H1 (cell line): ENCODE data around the gene C2orf81. TPM values are rescaled to one million over a fixed set of nuclear protein-coding genes. Genes with fewer than 3 reads are reported as not detected.

Experiments used
- CTCF ChIA-PET: fragments of 300-600 bp; sonication (Branson Sonifier 250); formaldehyde crosslinking; loops from one replicate; lab custom pipeline; 2021; ENCODE audit not compliant: partially characterized antibody; lab: Charles Lee
- POLR2A ChIA-PET: fragments of 300-600 bp; sonication (Branson Sonifier 250); formaldehyde crosslinking; loops from one replicate; lab custom pipeline; 2021; ENCODE audit warnings: inconsistent platforms; ENCODE audit not compliant: partially characterized antibody; lab: Charles Lee
- DNase-seq, 2 experiments: peaks; one replicate each; pipeline versions ENCODE4 v3.0.0 to v3.0.0-alpha.2; 2010 to 2022; ENCODE audit warnings: low spot score in 2 of 2, low read depth in 1 of 2, mixed read lengths in 1 of 2
- FAIRE-seq: peaks from 2 replicates; lab custom pipeline; 2011; peaks lifted over from hg19 to GRCh38; lab: Jason Lieb, UNC
- H2AFZ ChIP-seq: 2 replicates; pipeline ENCODE4 v1.8.1; 2012; ENCODE audit warnings: low read length, inconsistent platforms
- H2AK5ac ChIP-seq: 2 replicates; pipeline ENCODE4 v1.6.1; 2013; ENCODE audit warnings: low read depth, low read length
- H2BK120ac ChIP-seq: replicated peaks from 2 replicates; pipeline ENCODE3; 2013; ENCODE audit warnings: low read depth, low read length, inconsistent platforms
- H2BK12ac ChIP-seq: 2 replicates; pipeline ENCODE4 v1.6.1; 2013; ENCODE audit warnings: low read depth, low read length
- H2BK15ac ChIP-seq: 2 replicates; pipeline ENCODE4 v1.6.1; 2013; ENCODE audit warnings: low read length
- H2BK20ac ChIP-seq: 2 replicates; pipeline ENCODE4 v1.6.1; 2013; ENCODE audit warnings: low read length
- H2BK5ac ChIP-seq: 2 replicates; pipeline ENCODE4 v1.6.1; 2013; ENCODE audit warnings: low read depth, low read length
- H3K14ac ChIP-seq: 2 replicates; pipeline ENCODE4 v1.6.1; 2013; ENCODE audit warnings: inconsistent platforms; ENCODE audit not compliant: insufficient read length
- H3K18ac ChIP-seq: 2 replicates; pipeline ENCODE4 v1.6.1; 2013; ENCODE audit warnings: low read length; ENCODE audit errors: extremely low read depth
- H3K23ac ChIP-seq: 2 replicates; pipeline ENCODE4 v1.6.1; 2013; ENCODE audit warnings: inconsistent platforms; ENCODE audit not compliant: insufficient read length
- H3K23me2 ChIP-seq: 2 replicates; pipeline ENCODE4 v1.6.1; 2013; ENCODE audit warnings: low read depth, low read length
- H3K27ac ChIP-seq: 2 replicates; pipeline ENCODE4 v1.6.1; 2011; ENCODE audit warnings: low read depth, low read length, inconsistent platforms
- H3K27me3 ChIP-seq, 4 experiments: replicated peaks in 1 of 4; 1 replicate in 1 of 4; 2 replicates in 3 of 4; pipeline versions ENCODE4 v1.6.1 to v1.8.1; 2011 to 2013; ENCODE audit warnings: low read length in 3 of 4, mild to moderate bottlenecking in 3 of 4, inconsistent platforms in 2 of 4, mixed read lengths in 2 of 4, moderate library complexity in 1 of 4; ENCODE audit not compliant: control insufficient read depth in 3 of 4, insufficient read depth in 3 of 4; ENCODE audit errors: extremely low read depth in 1 of 4
- H3K36me3 ChIP-seq, 4 experiments: 2 replicates each; pipeline versions ENCODE4 v1.6.1 to v1.8.1; 2011 to 2013; ENCODE audit warnings: mild to moderate bottlenecking in 4 of 4, low read length in 3 of 4, moderate library complexity in 2 of 4, control low read depth in 1 of 4, inconsistent platforms in 1 of 4; ENCODE audit not compliant: insufficient read depth in 4 of 4, control insufficient read depth in 2 of 4
- H3K4ac ChIP-seq: replicated peaks from 2 replicates; pipeline ENCODE3; 2013; ENCODE audit warnings: low read length, low read depth, mixed read lengths, inconsistent platforms; ENCODE audit not compliant: insufficient read length
- H3K4me1 ChIP-seq, 4 experiments: replicated peaks in 1 of 4; 1 replicate in 1 of 4; 2 replicates in 3 of 4; pipeline versions ENCODE4 v1.6.1 to v1.8.1; 2011 to 2013; ENCODE audit warnings: low read length in 3 of 4, inconsistent platforms in 2 of 4, mixed read lengths in 1 of 4; ENCODE audit not compliant: insufficient read depth in 4 of 4, control insufficient read depth in 3 of 4
- H3K4me2 ChIP-seq, 2 experiments: 2 replicates each; pipeline versions ENCODE4 v1.6.1 to v1.8.1; 2011 to 2013; ENCODE audit warnings: low read depth in 2 of 2, low read length in 2 of 2, control low read depth in 1 of 2, inconsistent platforms in 1 of 2, mild to moderate bottlenecking in 1 of 2; ENCODE audit not compliant: insufficient read depth in 1 of 2
- H3K4me3 ChIP-seq, 4 experiments: fragments of 200-600, 300-600 bp in 1 of 4; sonication (generic), shearing (Covaris generic), sonication (Bioruptor Twin) in 1 of 4; 2 replicates each; pipeline versions ENCODE4 v1.5.1 to v1.8.1; 2011 to 2016; ENCODE audit warnings: low read length in 4 of 4, low read depth in 3 of 4, control low read depth in 2 of 4, inconsistent platforms in 2 of 4, mild to moderate bottlenecking in 2 of 4, mixed read lengths in 1 of 4, moderate library complexity in 1 of 4; ENCODE audit not compliant: insufficient read depth in 2 of 4; ENCODE audit errors: extremely low read depth in 1 of 4
- H3K56ac ChIP-seq: replicated peaks from 2 replicates; pipeline ENCODE3; 2013; ENCODE audit warnings: low read depth, mild to moderate bottlenecking, mixed read lengths, low read length, inconsistent platforms; ENCODE audit not compliant: insufficient read length
- H3K79me1 ChIP-seq: 2 replicates; pipeline ENCODE4 v1.6.1; 2013; ENCODE audit warnings: low read depth, low read length, control low read depth
- H3K79me2 ChIP-seq, 2 experiments: 2 replicates each; pipeline versions ENCODE4 v1.6.1 to v1.8.1; 2012 to 2013; ENCODE audit warnings: low read length in 2 of 2, mild to moderate bottlenecking in 2 of 2, inconsistent platforms in 1 of 2; ENCODE audit not compliant: insufficient read depth in 2 of 2, control insufficient read depth in 1 of 2
- H3K9ac ChIP-seq, 4 experiments: replicated peaks in 1 of 4; 1 replicate in 1 of 4; 2 replicates in 3 of 4; pipeline versions ENCODE4 v1.6.1 to v1.8.1; 2011 to 2013; ENCODE audit warnings: low read depth in 3 of 4, low read length in 3 of 4, control low read depth in 2 of 4, mild to moderate bottlenecking in 2 of 4, moderate library complexity in 2 of 4, inconsistent platforms in 1 of 4; ENCODE audit errors: extremely low read depth in 1 of 4
- H3K9me3 ChIP-seq, 2 experiments: 2 replicates each; pipeline versions ENCODE4 v1.6.1 to v1.8.1; 2012 to 2013; ENCODE audit warnings: mild to moderate bottlenecking in 2 of 2, moderate library complexity in 2 of 2, control low read depth in 1 of 2, inconsistent platforms in 1 of 2, low read depth in 1 of 2, low read length in 1 of 2, mixed read lengths in 1 of 2; ENCODE audit not compliant: insufficient read depth in 2 of 2
- H4K20me1 ChIP-seq, 2 experiments: replicated peaks in 1 of 2; 2 replicates each; pipeline versions ENCODE3 to v1.8.1; 2011 to 2013; ENCODE audit warnings: inconsistent platforms in 2 of 2, low read length in 2 of 2, mild to moderate bottlenecking in 1 of 2; ENCODE audit not compliant: insufficient read depth in 2 of 2, control insufficient read depth in 1 of 2
- H4K5ac ChIP-seq: 2 replicates; pipeline ENCODE4 v1.6.1; 2013; ENCODE audit warnings: low read length, low read depth, mixed read lengths, inconsistent platforms; ENCODE audit not compliant: insufficient read length
- H4K8ac ChIP-seq: 2 replicates; pipeline ENCODE4 v1.8.0; 2013; ENCODE audit warnings: mild to moderate bottlenecking, moderate library complexity, low read length, inconsistent platforms; ENCODE audit not compliant: insufficient read depth; ENCODE audit errors: extremely low read depth
- H4K91ac ChIP-seq: replicated peaks from 2 replicates; pipeline ENCODE3; 2013; ENCODE audit warnings: low read length, mixed read lengths, inconsistent platforms; ENCODE audit not compliant: insufficient read length
- WGBS, 2 experiments: shearing (Covaris generic) in 1 of 2; methylation state at CpG; one replicate each; pipeline versions ENCODE4 v1.1.6 to v1.1.7; 2013 to 2015; ENCODE audit warnings: low lambda C conversion rate in 2 of 2, mixed read lengths in 2 of 2, inconsistent platforms in 1 of 2, low coverage in 1 of 2, missing lambda C conversion rate in 1 of 2; ENCODE audit not compliant: insufficient replicate concordance in 2 of 2, insufficient coverage in 1 of 2, insufficient read length in 1 of 2; ENCODE audit errors: extremely low coverage in 1 of 2, missing lambda C conversion rate in 1 of 2; 5-methylcytosine and 5-hydroxymethylcytosine counted together
- polyA plus RNA-seq, 7 experiments: library from polyadenylated mRNA; depleted of rRNA in 3 of 7; stranded (reverse) in 5 of 7; unstranded in 2 of 7; fragments of >200 nt in 5 of 7; fragments of 200-250 nt in 2 of 7; gene quantifications; 1 replicate in 5 of 7; 2 replicates in 1 of 7; 4 replicates in 1 of 7; pipeline versions ENCODE4 v1.2.1 to v1.2.3, GENCODE V29; 2011 to 2013; ENCODE audit warnings: missing spikeins in 2 of 7, mixed read lengths in 2 of 7
- total RNA-seq: library from RNA; stranded (reverse); fragmentation: NEBNext Ultra II Directional; extraction: Animal tissue kit (Norgen Biotek cat#: 25700); gene quantifications from 2 replicates; pipeline ENCODE4 v1.2.1, GENCODE V29; 2021

The C2orf81 gene
- total and polyA plus RNA-seq, 2 of the 8 experiments (the other 6 are each of a cell fraction or from before 2014, with no cell fraction given) = 1.6 to 3.3 TPM

- Histone ChIP-seq H3K18ac (no peak overlapping the region), H3K4me3 (no peak overlapping the region), H3K9me3 (no peaks in the 10 kb centered on the region), H3K23ac (no peak overlapping the region), H3K27ac (0 out of 2 replicates have a peak overlapping the region, but pooled peaks have one; percentile 4), H3K56ac (no peak overlapping the region), H2AK5ac (no peak overlapping the region), H2BK12ac (no peak overlapping the region), H4K5ac (no peak overlapping the region), H2BK15ac (no peak overlapping the region; the same call in 1 of the 2 replicates), H4K20me1 (peaks cover 6 to 20% of the 10 kb centered on the region in 2 experiments), H3K4me2 (no peak overlapping the region), H2BK120ac (no peak overlapping the region), H2AFZ (no peak overlapping the region), H3K27me3 (no peaks in the 10 kb centered on the region), H3K79me2 (peaks cover 4 to 47% of the 10 kb centered on the region in 2 experiments; a peak in 2 of 4 replicates), H2BK20ac (no peak overlapping the region), H4K8ac (no peak overlapping the region; the same call in 1 of the 2 replicates), H3K4me1 (peaks cover 4 to 24% (median 16%) of the 10 kb centered on the region in 4 experiments; a peak in 6 of 7 replicates), H2BK5ac (peak overlapping the region; percentile 83; the same call in 1 of the 2 replicates), H3K4ac (no peak overlapping the region), H4K91ac (no peak overlapping the region), H3K79me1 (peaks cover 22% of the 10 kb centered on the region), H3K14ac (no peak overlapping the region), H3K9ac (no peak overlapping the region), H3K36me3 (peaks cover 7 to 18% (median 13%) of the 10 kb centered on the region in 4 experiments), H3K23me2 (peaks cover 3% of the 10 kb centered on the region; the same call in 1 of the 2 replicates)
- ChIA-PET POLR2A (interaction anchor here (1.0 to 3.2 kb wide), 6 partner anchors 10 to 231 kb away, joined by 3 to 27 read pairs (median 5); partner anchors contain the start of genes C2orf81, INO80B and WDR54), CTCF (no interaction called here)
- FAIRE-seq (no peak), DNase-seq (no peak)
- WGBS, 2 experiments = 96% methylated on average over 37 of the region's 43 CpGs; no CpG with 5 or more reads in 1 of the 2 experiments
Observed at GRCh38 chr2:74436111-74436805, 14.8 kb upstream of the C2orf81 start.
